Liver (tissue), 9 donors: ENCODE results near the gene WNK2. TPM values are rescaled to one million over a fixed set of nuclear protein-coding genes. Genes with fewer than 3 reads are reported as not detected.

ENCODE experiments used
- DNase-seq: peaks from one replicate; pipeline ENCODE4 v3.0.0-alpha.2; 2017; ENCODE audit warnings: low spot score
- H3K27ac ChIP-seq, 2 donors: one replicate each; pipeline ENCODE4 v1.7.0; 2013; ENCODE audit warnings: inconsistent platforms in 2 of 2, low read length in 2 of 2, control low read depth in 1 of 2, low read depth in 1 of 2, mild to moderate bottlenecking in 1 of 2
- H3K27me3 ChIP-seq, 4 donors: one replicate each; pipeline versions ENCODE4 v1.6.1 to v1.7.0; 2013; ENCODE audit warnings: low read length in 3 of 4, inconsistent platforms in 1 of 4, mild to moderate bottlenecking in 1 of 4, moderate library complexity in 1 of 4; ENCODE audit not compliant: control insufficient read depth in 4 of 4, insufficient read depth in 4 of 4
- H3K36me3 ChIP-seq, 4 donors: one replicate each; pipeline versions ENCODE4 v1.6.1 to v1.7.0; 2013; ENCODE audit warnings: low read length in 3 of 4, mild to moderate bottlenecking in 3 of 4, low read depth in 1 of 4, moderate library complexity in 1 of 4; ENCODE audit not compliant: control insufficient read depth in 4 of 4, insufficient read depth in 3 of 4
- H3K4me1 ChIP-seq, 4 donors: one replicate each; pipeline versions ENCODE4 v1.6.1 to v1.7.0; 2013; ENCODE audit warnings: low read length in 3 of 4, mild to moderate bottlenecking in 3 of 4, moderate library complexity in 1 of 4; ENCODE audit not compliant: control insufficient read depth in 4 of 4, insufficient read depth in 4 of 4
- H3K4me3 ChIP-seq, 3 donors: one replicate each; pipeline versions ENCODE4 v1.6.1 to v1.7.0; 2013; ENCODE audit warnings: low read length in 3 of 3, control low read depth in 1 of 3, low read depth in 1 of 3, mild to moderate bottlenecking in 1 of 3
- H3K9ac ChIP-seq, 2 donors: one replicate each; pipeline ENCODE4 v1.7.0; 2013; ENCODE audit warnings: low read length in 2 of 2, mild to moderate bottlenecking in 2 of 2, moderate library complexity in 2 of 2, control low read depth in 1 of 2, low read depth in 1 of 2
- H3K9me3 ChIP-seq, 4 donors: one replicate each; pipeline versions ENCODE4 v1.6.1 to v1.7.0; 2013; ENCODE audit warnings: low read length in 3 of 4; ENCODE audit not compliant: control insufficient read depth in 4 of 4
- EGR1 ChIP-seq, 2 donors: IDR thresholded peaks; 2 replicates each; pipeline ENCODE4 v1.6.1; 2016 to 2018; ENCODE audit warnings: antibody characterized with exemption in 2 of 2, low read depth in 2 of 2
- FOXA1 ChIP-seq: IDR thresholded peaks from 2 replicates; pipeline ENCODE4 v1.6.1; 2016; ENCODE audit warnings: antibody characterized with exemption
- FOXA2 ChIP-seq: IDR thresholded peaks from 2 replicates; pipeline ENCODE4 v1.6.1; 2016; ENCODE audit warnings: antibody characterized with exemption
- GABPA ChIP-seq, 2 donors: IDR thresholded peaks in 1 of 2; conservative IDR thresholded peaks in 1 of 2; 2 replicates each; pipeline ENCODE4 v1.6.1; 2016; ENCODE audit warnings: antibody characterized with exemption in 2 of 2, mild to moderate bottlenecking in 1 of 2, moderate library complexity in 1 of 2
- HNF4A ChIP-seq, 2 donors: conservative IDR thresholded peaks; 2 replicates each; pipeline ENCODE4 v1.6.1; 2016; ENCODE audit warnings: antibody characterized with exemption in 2 of 2, mild to moderate bottlenecking in 2 of 2
- HNF4G ChIP-seq: IDR thresholded peaks from 2 replicates; pipeline ENCODE4 v1.6.1; 2016; ENCODE audit warnings: antibody characterized with exemption
- JUND ChIP-seq, 2 donors: IDR thresholded peaks; 2 replicates each; pipeline ENCODE4 v1.6.1; 2016; ENCODE audit warnings: antibody characterized with exemption in 2 of 2
- NR2F2 ChIP-seq: IDR thresholded peaks from 2 replicates; pipeline ENCODE4 v1.6.1; 2016; ENCODE audit warnings: antibody characterized with exemption
- RAD21 ChIP-seq, 2 donors: IDR thresholded peaks; 2 replicates each; pipeline ENCODE4 v1.6.1; 2016; ENCODE audit warnings: antibody characterized with exemption in 2 of 2, mild to moderate bottlenecking in 2 of 2
- RXRA ChIP-seq, 2 donors: IDR thresholded peaks; 2 replicates each; pipeline ENCODE4 v1.6.1; 2017 to 2018; ENCODE audit warnings: antibody characterized with exemption in 2 of 2, mild to moderate bottlenecking in 1 of 2
- SP1 ChIP-seq: IDR thresholded peaks from 2 replicates; pipeline ENCODE4 v1.6.1; 2018; ENCODE audit warnings: antibody characterized with exemption, mild to moderate bottlenecking
- TAF1 ChIP-seq: conservative IDR thresholded peaks from 2 replicates; pipeline ENCODE4 v1.6.1; 2016; ENCODE audit warnings: antibody characterized with exemption, mild to moderate bottlenecking
- YY1 ChIP-seq: IDR thresholded peaks from 2 replicates; pipeline ENCODE4 v1.6.1; 2016; ENCODE audit warnings: antibody characterized with exemption, mild to moderate bottlenecking
- WGBS: extraction: QIAGEN DNeasy Blood & Tissue Kit; methylation state at CpG from one replicate; pipeline ENCODE4 v1.1.7; 2013; 5-methylcytosine and 5-hydroxymethylcytosine counted together
- polyA plus RNA-seq, 2 donors: library from polyadenylated mRNA; stranded (reverse) in 1 of 2; unstranded in 1 of 2; fragments of 200-250 nt in 1 of 2; fragments of >200 nt in 1 of 2; fragmentation: Nextera tagmentation in 1 of 2; extraction: Ambion mirVana in 1 of 2; gene quantifications; one replicate each; pipeline versions ENCODE4 v1.2.1 to v1.2.3, GENCODE V29; 2013 to 2015
- total RNA-seq, 2 donors: library from RNA; depleted of rRNA; stranded (reverse); fragments of >200 nt; gene quantifications; one replicate each; pipeline ENCODE4 v1.2.3, GENCODE V29; 2014
- TF ChIP-seq, protein P1 (sequence below): IDR thresholded peaks from 2 replicates; pipeline ENCODE4 v1.6.1; 2016; ENCODE audit warnings: antibody characterized with exemption
- TF ChIP-seq, protein P2 (sequence below): IDR thresholded peaks from 2 replicates; pipeline ENCODE4 v1.6.1; 2016; ENCODE audit warnings: antibody characterized with exemption
- TF ChIP-seq, protein P3 (sequence below): fragments of 150-350 bp; IDR thresholded peaks from 2 replicates; pipeline ENCODE4 v1.5.1; 2017; ENCODE audit warnings: improper control_type of control experiment, low read depth, low read length; ENCODE audit not compliant: missing input control
- TF ChIP-seq, protein P4 (sequence below): IDR thresholded peaks from 2 replicates; pipeline ENCODE4 v1.6.1; 2016; ENCODE audit warnings: antibody characterized with exemption
- donor health status: healthy.
- donor health status: healthy.
- donor health status: healthy.
- donor health status: healthy.
- donor health status: healthy.

WNK2 gene
- total and polyA plus RNA-seq, 4 donors = 0.65 to 4.4 (median 1.7) TPM

DNA sequence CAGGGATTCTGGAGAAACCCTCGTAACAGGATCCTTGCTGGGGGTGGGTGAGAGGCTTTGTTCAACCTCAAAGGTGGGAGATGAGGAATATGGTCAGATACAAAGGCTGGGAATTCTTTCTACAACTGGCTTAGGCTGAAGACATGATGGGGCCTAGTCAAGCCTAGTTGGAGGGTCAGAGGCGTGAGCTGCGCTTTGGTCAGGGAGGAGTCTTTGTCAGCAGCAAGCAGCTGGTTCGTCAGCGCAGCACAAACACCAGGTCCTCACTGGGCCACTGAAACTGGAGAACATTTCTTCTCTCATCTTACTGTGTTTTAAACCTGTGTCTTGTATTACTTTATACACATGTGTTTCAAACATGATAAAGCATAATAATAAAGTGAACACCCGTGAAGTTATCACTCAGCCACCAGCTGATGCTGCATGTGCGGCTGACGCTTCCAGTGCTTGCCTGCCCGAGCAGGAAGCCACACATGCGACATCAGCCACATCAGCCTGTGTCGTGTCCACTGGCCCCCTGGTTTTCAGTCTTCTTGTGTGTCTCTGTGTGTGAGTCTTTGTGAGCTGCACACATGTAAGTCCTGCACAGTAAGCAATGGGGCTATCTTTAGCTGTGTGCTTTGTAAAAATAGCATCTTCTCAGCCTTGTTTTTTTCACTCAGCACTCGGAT is 81.5 kb downstream of the WNK2 start:
- TF ChIP-seq, protein P1, sequence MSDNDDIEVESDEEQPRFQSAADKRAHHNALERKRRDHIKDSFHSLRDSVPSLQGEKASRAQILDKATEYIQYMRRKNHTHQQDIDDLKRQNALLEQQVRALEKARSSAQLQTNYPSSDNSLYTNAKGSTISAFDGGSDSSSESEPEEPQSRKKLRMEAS = no peak
- no peak for TF ChIP-seq FOXA2

DNA sequence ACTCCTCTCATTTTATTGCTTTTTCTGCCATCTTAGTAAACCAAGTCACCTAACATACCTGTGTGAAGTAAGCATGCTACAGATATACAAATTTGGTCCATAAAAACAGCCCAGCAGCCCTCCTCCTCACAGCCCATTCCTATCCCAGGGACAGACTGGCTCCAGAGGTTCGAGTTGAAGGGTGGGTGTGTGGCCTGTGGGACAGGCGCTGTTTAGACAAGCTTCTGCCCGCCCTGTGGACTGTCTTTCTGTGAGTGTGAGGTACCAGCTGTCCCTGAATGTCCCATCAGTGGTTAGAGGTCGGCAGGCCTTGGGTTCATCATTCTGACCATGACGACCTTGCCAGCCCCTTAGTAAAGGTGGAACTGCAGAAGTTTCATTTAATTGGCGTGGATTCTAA is 82.0 kb downstream of the WNK2 start:
- H3K4me3 ChIP-seq = no peak overlapping the region
- TF ChIP-seq SP1 (no peak), EGR1 (IDR thresholded peaks at IDR 0.05; ENCODE audit: low read depth in 2 of 2) (no peak), HNF4A (conservative IDR thresholded peaks at IDR 0.05) (no peak), TAF1 (no peak), RXRA (IDR thresholded peaks at IDR 0.05) (no peak), FOXA2 (no peak), NR2F2 (no peak), RAD21 (IDR thresholded peaks at IDR 0.05) (no peak), GABPA (IDR thresholded peaks at IDR 0.05 in 1 of 2, conservative IDR thresholded peaks at IDR 0.05 in 1 of 2) (no peak), YY1 (no peak)
- TF ChIP-seq, protein P2, sequence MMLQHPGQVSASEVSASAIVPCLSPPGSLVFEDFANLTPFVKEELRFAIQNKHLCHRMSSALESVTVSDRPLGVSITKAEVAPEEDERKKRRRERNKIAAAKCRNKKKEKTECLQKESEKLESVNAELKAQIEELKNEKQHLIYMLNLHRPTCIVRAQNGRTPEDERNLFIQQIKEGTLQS = no peak
- TF ChIP-seq, protein P3, sequence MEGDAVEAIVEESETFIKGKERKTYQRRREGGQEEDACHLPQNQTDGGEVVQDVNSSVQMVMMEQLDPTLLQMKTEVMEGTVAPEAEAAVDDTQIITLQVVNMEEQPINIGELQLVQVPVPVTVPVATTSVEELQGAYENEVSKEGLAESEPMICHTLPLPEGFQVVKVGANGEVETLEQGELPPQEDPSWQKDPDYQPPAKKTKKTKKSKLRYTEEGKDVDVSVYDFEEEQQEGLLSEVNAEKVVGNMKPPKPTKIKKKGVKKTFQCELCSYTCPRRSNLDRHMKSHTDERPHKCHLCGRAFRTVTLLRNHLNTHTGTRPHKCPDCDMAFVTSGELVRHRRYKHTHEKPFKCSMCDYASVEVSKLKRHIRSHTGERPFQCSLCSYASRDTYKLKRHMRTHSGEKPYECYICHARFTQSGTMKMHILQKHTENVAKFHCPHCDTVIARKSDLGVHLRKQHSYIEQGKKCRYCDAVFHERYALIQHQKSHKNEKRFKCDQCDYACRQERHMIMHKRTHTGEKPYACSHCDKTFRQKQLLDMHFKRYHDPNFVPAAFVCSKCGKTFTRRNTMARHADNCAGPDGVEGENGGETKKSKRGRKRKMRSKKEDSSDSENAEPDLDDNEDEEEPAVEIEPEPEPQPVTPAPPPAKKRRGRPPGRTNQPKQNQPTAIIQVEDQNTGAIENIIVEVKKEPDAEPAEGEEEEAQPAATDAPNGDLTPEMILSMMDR = no peak
- TF ChIP-seq, protein P1 = no peak
- WGBS = 88% methylated on average over 6 of the region's 6 CpGs
- peaks cover 0 to 2% (median 0%) of the 10 kb centered on the region in 4 donors for H3K4me1 ChIP-seq
- H3K27ac ChIP-seq = no peak overlapping the region
- no peaks in the 10 kb centered on the region for H3K36me3 ChIP-seq
- H3K9ac ChIP-seq = no peak overlapping the region
- no peak for DNase-seq
- H3K9me3 ChIP-seq = no peaks in the 10 kb centered on the region
- no peaks in the 10 kb centered on the region for H3K27me3 ChIP-seq

More for the DNA sequence above, 81.5 kb downstream of the WNK2 start:
- H3K36me3 ChIP-seq = no peaks in the 10 kb centered on the region
- no peaks in the 10 kb centered on the region for H3K27me3 ChIP-seq
- H3K9ac ChIP-seq = no peak overlapping the region
- DNase-seq = no peak
- H3K4me3 ChIP-seq = no peak overlapping the region
- H3K4me1 ChIP-seq = peaks cover 0 to 2% (median 0%) of the 10 kb centered on the region in 4 donors
- WGBS = 89% methylated on average over 12 of the region's 12 CpGs
- no peak overlapping the region for H3K27ac ChIP-seq
- H3K9me3 ChIP-seq = no peaks in the 10 kb centered on the region

DNA sequence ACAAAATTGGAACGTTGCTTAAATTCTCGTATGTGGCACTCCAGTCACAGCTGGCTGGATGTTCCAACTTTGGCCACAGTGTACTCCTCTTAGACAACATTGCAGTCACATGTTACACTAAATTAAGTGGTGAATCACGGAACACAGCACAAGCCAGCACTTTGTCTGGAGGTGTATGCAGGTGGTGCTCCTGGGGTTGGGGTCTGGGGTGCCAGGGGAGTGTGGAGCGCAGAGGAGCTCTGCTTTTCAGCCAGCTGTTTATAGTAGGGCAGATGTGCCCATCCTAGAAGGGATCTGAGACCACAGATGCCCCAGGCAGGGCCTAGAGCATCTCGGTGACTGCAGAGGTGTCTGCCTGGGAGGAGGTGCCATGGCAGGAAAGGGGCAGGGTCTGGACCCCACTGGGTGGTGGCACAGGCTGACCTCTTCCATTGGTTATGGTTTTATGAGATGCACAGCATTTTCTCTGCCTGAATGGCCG is 82.6 kb downstream of the WNK2 start:
- Histone ChIP-seq H3K36me3 (no peaks in the 10 kb centered on the region), H3K9me3 (no peaks in the 10 kb centered on the region)
- TF ChIP-seq, protein P4, sequence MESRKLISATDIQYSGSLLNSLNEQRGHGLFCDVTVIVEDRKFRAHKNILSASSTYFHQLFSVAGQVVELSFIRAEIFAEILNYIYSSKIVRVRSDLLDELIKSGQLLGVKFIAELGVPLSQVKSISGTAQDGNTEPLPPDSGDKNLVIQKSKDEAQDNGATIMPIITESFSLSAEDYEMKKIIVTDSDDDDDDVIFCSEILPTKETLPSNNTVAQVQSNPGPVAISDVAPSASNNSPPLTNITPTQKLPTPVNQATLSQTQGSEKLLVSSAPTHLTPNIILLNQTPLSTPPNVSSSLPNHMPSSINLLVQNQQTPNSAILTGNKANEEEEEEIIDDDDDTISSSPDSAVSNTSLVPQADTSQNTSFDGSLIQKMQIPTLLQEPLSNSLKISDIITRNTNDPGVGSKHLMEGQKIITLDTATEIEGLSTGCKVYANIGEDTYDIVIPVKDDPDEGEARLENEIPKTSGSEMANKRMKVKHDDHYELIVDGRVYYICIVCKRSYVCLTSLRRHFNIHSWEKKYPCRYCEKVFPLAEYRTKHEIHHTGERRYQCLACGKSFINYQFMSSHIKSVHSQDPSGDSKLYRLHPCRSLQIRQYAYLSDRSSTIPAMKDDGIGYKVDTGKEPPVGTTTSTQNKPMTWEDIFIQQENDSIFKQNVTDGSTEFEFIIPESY = no peak
- TF ChIP-seq RXRA (IDR thresholded peaks at IDR 0.05) = no peak
- TF ChIP-seq HNF4G = no peak
- TF ChIP-seq, protein P2 = no peak
- TF ChIP-seq HNF4A (conservative IDR thresholded peaks at IDR 0.05) = no peak
- TF ChIP-seq JUND (IDR thresholded peaks at IDR 0.05) = no peak
- TF ChIP-seq, protein P1 = no peak
- TF ChIP-seq GABPA (IDR thresholded peaks at IDR 0.05 in 1 of 2, conservative IDR thresholded peaks at IDR 0.05 in 1 of 2) = no peak
- TF ChIP-seq, protein P3 = no peak
- TF ChIP-seq RAD21 (IDR thresholded peaks at IDR 0.05) = no peak
- no peak for TF ChIP-seq FOXA2
- no peak for TF ChIP-seq TAF1
- TF ChIP-seq FOXA1 = no peak
- no peak for TF ChIP-seq YY1

More for the DNA sequence above, 82.6 kb downstream of the WNK2 start:
- Histone ChIP-seq H3K27me3 (no peaks in the 10 kb centered on the region), H3K27ac (no peak overlapping the region), H3K4me1 (peaks cover 0 to 2% (median 0%) of the 10 kb centered on the region in 4 donors), H3K9ac (no peak overlapping the region), H3K4me3 (no peak overlapping the region)
- 87% methylated on average over 6 of the region's 6 CpGs for WGBS
- peak; percentile 30 for DNase-seq
